NCI-H524 (cell line): ENCODE data around the gene ZYG11A.
A peak's percentile ranks its signal among the peaks of the same experiment; 100 is the strongest.
"Not testable (repeated sequence)": the region's sequence is repeated elsewhere in the genome, so short reads cannot be mapped to it uniquely, and the experiment has no call there.

Experiments used
- DNase-seq, 2 experiments: peaks; one replicate each; lab custom pipeline; 2025; lab: John Stamatoyannopoulos, UW

The ZYG11A gene

DNA sequence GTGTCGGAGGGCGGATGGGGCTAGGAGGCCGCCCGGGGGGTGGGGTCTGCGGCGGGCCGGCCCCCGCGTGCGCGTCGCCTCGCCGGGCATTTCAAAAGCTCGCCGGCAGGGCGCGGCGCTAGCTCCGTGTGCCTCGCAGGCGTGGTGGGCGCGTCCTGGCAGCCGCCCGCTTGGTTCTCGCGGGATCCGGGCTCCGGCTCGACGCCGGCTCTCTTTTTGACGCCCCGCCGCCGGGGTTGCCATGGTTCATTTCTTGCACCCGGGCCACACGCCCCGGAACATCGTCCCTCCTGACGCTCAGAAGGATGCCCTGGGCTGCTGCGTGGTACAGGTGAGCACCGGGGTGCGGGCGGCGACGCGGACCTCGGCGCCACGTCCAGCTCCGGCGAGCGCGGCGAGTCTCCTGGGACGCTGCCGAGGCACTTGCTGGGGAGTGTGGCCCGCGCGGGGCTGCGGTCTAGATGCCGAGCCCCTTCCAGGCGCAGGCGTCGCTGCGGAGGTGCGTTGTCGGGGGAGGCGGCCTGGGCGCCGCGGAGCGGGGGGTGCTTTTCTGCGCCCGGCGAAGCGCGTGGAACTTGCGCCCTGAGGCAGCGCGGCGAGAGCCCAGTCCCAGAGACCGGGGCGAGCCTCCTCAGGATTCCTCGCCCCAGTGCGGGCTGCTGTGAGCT lies at the start of gene ZYG11A:
ZYG11A (plus strand) TSS at position 118 of the 668 bp plus-strand sequence; CDS start at position 242, 124 bp downstream.
- peak; percentile 71 to 87 for DNase-seq

DNA sequence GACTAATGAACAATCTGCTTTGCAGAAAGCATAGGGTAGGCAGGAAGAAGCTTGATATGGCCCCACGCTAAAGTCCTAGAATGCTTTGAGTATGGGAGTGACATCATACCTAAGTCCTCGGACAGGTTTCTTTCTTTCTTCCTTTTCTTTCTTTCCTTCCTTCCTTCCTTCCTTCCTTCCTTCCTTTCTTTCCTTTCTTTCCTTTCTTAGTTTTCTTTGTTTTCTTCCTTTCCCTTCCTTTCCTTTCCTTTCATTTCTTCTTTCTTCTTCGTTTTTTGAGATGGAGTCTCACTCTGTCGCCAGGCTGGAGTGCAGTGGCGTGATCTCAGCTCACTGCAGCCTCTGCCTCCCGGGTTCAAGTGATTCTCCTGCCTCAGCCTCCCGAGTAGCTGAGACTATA lies 48.8 kb upstream of the ZYG11A start:
- DNase-seq: not testable (repeated sequence)

DNA sequence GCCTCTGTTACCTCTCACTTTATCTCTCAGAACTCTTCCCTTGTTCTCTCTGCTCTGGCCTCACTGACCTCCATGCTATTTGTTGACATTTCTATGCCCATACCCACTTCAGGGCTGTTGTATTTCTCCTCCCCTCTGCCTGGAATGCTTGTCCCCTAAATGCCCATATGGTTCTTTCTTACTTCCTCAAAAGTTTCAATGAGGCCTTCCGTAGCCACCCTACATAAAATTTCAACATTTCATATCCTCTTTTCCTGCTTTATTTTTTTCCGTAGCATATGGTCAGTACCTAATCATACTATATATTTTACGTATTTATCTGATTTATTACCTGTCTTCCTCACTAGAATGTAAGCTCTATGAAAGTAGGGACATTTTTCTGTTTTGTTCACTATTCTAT lies 47.1 kb upstream of the ZYG11A start:
- DNase-seq: no peak

DNA sequence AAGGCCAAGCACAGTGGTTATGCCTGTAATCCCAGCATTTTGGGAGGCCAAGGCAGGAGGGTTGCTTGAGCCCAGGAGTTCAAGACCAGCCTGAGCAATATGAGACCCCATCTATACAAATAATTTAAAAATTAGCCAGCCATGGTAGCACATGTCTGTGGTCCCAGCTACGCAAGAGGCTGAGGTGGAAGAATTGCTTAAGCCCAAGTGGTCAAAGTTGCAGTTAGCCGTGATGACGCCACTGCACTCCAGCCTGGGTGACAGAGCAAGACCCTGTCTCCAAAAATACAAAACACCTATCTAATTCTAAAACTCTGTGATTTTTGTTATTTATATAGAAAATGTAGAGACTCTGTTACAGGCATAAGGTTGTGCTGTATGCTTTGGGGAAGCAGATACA lies 44.2 kb upstream of the ZYG11A start:
- no peak for DNase-seq

DNA sequence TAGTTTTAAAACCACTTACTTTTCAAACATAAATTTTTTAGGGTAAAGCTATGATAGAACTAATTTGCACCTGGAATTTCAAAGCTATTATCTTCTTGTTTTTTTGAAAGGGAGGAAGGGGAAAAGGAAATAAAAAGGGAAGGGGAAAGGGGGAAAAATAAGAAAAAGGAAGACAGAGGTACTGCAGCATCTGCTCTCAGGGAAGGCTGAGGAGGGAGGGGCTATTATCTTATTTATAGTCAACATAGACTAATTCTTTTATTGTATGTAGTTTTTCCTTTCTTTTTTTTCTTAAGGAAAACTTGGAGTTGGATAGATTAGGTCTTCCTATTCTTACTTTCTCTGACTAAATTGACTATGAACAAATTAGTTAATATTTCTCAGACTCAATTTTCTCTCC lies 41.5 kb upstream of the ZYG11A start:
- DNase-seq: no peak

DNA sequence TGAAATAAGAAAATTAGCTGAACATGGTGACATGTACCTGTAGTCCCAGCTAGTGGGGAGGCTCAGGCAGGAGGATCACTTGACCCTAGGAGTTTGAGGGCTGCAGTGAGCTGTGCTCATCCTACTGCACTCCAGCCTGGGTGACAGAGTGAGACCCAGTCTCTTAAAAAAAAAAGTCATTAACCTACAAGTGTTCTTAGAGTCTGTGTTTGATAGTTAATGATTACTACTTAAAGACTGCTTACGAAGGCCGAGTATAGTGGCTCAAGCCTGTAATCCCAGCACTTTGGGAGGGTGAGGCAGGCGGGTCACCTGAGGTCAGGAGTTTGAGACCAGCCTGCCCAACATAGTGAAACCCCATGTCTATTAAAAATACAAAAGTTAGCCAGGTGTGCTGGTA lies 38.5 kb upstream of the ZYG11A start:
- not testable (repeated sequence) for DNase-seq

DNA sequence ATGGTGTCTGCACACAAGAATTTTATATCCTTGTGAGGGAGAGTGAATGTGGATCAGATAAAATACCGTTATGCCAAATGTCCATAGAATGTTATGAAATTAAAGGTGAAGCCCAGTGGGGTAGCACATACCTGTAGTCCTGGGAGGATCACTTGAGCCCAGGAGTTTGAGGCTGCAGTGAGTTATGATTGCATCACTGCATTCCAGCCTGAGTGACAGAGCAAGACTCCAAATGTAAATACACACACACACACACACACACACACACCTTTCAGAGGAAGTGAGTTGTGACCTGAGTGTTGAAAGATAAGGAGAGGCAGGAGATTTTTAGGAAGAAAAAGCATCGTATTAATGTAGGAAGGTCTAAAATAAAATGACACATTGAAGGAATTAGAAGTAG lies 28.1 kb upstream of the ZYG11A start:
- no peak for DNase-seq

DNA sequence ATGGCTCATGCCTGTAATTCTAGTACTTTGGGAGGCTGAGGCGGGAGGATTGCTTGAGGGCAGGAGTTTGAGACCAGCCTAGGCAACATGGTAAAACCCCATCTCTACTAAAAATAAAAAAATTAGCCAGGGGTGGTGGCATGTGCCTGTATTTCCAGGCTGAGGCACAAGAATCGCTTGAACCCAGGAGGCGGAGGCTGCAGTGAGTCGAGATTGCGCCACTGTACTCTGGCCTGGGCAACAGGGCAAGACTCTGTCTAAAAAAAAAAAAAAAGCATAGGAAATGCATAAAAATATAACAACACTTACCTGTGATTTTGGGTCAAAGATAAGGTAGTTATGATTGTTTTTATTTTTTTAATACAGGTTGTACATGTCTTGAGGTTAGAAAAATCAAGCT lies 21.7 kb upstream of the ZYG11A start:
- not testable (repeated sequence) for DNase-seq

DNA sequence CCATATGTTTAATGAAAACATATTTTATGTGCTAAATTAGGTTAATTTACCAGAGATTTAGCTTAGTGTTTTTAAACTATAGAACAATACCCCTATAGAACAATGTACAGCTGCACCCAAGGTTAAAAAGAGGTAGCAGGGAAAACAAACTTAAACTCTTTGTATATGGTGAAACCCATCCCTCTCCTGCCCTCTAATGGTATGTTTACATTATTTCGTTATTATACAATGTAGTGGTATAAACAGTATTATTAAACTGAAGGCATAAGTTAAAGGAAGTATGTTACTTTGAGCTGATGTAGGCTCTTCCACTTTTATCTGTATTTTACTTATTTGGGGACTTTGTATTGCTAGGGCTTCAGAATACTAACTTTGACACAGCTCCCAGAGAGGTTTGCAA lies 16.7 kb upstream of the ZYG11A start:
- peak in 1 of 2 experiments; percentile 23 for DNase-seq

DNA sequence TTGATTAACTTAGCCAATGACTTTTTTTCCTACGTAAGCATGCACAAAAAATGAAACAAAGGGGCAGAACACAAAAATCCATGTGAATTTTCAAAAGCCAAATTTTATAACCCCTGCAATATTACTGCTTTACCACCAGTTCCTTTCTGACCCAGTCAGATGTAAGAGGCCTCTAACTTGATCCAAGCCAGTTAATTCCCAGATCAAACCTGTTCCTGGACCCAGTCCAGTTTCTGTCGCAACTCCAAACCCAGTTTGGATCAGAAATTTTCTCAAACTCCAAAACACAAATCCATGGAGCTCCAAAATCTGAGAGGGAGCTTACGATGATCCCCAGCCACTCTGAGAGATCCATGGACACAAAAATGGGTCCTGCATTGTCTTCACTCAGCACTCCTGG lies 7.8 kb upstream of the ZYG11A start:
- no peak for DNase-seq

DNA sequence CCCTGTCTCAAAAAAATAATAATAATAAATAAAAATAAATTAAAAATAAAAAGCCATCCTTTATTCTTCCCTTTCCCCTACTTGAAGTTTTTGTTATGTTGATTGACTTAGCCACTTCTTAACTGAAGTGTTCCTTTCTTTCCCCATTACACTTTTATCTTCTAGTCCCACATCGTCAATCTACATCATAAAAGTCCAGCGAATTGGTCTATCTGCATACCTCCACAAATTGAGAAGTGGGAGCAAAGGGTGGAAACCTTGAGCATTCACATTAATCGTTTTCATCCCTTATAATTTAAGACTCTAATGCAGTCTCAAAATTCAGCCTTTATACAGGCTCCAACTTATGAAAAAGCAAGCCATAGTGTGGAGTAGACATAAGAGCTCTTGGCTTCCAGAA lies 6.5 kb upstream of the ZYG11A start:
- no peak for DNase-seq

DNA sequence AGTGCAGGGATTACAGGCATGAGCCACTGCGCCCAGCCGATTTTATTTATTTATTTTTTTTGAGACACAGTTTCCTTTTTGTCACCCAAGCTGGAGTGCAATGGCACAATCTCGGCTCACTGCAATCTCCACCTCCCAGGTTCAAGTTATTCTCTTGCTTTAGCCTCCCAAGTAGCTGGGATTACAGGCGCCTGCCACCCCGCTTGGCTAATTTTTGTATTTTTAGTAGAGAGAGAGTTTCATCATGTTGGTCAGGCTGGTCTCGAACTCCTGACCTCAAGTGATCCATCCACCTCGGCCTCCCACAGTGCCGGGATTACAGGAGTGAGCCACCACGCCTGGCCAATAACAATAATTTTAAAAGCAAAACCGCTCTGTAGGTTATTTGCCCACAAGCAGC lies 3.4 kb upstream of the ZYG11A start:
- not testable (repeated sequence) for DNase-seq

DNA sequence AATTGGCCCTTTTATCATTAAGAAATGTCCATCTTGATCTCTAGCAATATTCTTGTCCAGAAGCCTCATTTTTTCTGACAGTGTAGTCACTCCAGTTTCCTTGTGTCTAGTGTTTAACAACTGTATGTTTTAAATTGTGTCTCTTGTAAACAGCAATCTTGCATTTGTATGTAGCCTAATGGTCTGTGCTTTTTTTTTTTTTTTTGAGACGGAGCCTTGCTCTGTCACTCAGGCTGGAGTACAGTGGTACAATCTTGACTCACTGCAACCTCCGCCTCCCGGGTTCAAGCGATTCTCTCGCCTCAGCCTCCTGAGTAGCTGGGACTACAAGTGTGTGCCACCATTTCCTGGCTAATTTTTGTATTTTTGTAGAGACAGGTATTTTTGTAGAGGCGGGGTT lies 2.6 kb downstream of the ZYG11A start:
- not testable (repeated sequence) for DNase-seq

DNA sequence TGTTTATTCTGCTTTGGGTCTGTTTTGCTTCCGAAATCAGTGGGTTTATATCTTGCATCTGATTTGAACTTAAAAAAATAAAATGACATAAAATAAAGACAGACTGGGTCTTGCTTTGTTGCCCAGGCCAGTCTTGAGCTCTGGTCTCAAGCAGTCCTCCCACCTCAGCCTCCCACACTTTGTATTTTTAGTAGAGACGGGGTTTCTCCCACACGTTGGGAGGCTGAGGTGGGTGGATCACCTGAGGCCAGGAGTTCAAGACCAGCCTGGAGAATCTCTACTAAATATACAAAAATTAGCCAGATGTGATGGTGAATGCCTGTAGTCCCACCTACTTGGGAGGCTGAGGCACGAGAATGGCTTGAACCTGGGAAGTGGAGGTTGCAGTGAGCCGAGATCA lies 5.9 kb downstream of the ZYG11A start:
- DNase-seq: no peak

DNA sequence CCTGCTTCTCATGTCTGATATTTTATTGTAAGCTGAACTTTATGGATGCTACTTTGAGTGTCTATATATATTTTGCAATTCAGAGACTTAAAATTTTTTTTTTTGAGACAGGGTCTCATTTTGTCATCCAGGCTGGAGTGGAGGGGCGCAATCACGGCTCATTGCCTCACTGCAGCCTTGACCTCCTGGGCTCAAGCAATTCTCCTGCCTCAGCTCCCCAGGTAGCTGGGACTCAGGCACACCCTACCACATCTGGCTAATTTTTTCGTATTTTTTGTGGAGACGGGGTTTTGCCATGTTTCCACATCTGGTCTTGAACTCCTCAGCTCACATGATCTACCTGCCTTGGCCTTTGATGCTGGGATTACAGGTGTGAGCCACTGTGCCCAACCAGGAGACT lies 8.4 kb downstream of the ZYG11A start:
- no peak for DNase-seq

DNA sequence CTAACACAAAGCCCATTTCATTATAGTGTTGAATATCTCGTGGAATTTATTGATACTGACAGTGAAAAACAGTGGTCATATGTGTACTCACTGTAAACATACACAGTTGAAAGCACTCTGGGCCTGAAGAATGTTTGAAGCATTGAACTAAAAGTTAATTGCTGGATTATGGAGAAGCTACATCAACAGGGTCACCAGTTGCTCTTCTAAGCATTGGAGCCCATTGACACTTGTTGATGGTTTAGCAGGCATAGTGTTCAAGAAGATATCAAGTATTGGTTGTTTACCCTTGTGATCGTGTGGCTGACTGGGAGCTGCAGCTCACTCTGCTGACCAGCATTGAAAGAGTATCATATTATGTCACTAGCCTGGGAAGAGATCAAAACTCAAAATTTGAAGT lies 10.3 kb downstream of the ZYG11A start:
- DNase-seq: no peak

DNA sequence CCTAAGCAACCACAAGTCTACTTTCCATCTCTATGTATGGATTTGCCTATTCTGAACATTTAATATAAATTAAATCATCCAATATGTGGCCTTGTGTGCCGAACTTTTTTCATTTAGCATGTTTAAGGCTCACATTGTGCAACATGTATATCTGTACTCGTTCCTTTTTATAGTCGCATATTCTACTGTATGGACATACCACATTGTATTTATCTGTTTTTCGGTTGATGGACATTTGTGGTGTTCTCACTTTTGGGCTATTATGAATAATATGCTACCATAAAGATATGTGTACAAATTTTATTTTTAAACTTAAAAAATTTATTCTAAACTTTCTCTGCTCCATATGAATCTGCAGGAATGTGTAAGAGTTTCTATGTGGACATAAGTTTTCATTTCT lies 13.0 kb downstream of the ZYG11A start:
- DNase-seq: no peak

DNA sequence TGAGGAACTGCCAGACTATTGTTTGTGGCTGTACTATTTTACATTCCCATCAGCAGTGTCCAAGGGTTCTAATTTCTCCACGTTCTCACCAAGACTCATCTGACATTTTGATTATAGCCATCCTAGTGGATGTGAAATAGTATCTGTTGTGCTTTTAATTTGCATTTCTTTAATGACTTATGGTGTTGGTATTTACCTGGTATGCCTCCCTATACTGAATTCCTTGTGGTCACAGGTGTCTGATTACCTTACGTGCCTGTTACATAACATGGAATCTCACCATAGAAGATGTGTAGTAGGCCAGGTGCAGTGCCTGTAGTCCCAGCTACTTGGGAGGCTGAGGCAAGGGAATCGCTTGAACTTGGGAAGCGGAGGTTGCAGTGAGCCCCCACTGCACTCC lies 13.5 kb downstream of the ZYG11A start:
- no peak for DNase-seq

DNA sequence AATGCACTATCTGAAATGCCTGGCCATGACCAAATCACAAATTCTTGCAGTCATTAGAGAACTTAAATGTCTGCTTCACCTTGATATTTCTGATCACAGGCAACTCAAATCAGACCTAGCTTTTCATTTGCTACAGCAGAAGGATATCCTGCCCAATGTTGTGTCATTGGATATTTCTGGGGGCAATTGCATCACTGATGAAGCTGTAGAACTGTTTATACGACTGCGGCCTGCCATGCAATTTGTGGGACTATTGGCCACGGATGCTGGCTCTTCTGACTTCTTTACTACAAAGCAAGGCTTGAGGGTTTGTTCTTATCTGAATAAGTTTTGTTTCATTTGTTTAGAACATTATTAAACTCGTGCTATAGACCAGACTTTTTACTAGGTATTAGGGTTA lies 14.9 kb downstream of the ZYG11A start:
- DNase-seq: no peak

DNA sequence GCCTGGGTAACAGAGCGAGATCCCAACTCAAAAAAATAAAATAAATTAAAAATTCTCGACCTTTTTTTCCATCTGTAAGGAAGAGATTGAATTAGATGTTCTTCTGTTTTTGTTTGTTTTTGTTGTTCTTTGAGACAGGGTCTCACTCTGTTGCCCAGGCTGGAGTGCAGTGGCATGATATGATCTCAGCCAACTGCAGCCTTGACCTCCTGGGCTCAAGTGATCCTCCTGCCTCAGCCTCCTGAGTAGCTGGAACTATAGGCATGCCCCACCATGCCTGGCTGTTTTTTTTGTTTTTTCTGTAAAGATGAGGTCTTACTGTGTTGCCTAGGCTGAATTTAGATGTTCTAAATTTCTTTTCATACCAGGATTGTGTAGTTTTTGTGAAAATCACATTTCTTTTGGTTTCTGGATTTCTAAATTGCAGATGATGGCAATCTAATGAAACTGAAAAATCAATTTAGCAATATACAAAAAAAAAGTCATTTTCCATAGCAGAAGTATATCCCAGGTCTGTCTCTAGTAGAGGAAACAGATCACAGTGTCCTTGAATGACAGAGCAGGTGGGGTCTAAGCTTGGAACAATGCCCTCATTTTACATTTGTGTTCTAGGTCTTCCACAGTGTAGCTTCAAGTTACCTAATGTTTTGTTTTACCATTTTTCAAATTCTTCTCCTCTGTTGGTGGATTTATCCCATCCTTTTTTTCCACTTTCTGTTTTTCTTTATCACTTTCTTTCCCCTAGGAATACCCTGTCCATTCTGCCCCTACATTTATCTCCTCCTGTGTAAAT lies 20.3 kb downstream of the ZYG11A start:
- no peak for DNase-seq

DNA sequence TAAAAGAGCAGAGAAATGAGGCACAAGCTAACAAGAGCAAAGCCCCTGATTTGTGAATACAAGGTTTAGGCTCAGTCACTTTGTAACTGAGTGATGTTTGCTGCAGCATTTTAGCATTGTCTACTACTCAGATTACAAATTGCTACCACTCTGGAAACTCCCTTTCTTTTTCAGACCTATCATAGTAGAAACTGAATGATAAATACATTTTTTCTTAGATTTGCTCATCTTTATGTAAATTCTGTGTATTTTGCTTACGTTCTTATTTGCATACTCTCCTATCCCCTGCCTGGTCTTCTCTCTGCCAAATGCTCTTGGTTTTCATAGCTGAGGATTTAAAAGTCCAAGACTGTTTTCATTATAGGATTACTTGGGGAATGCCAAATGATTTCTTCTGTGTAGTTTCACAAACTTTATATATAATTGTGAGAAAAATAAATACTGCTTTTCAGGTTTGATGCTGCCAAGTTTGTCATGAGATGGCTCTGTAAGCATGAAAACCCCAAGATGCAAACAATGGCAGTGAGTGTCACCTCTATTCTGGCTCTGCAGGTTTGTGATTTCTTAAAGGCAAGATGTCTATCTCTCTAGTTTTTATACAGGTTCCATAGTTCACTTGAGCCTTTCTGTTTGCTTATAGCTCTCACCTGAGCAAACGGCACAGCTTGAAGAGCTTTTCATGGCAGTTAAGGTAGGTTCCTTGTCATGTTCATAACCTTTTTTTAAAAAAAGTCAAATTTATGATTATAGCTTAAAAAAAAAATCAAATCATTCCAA lies 24.7 kb downstream of the ZYG11A start:
- DNase-seq: no peak

DNA sequence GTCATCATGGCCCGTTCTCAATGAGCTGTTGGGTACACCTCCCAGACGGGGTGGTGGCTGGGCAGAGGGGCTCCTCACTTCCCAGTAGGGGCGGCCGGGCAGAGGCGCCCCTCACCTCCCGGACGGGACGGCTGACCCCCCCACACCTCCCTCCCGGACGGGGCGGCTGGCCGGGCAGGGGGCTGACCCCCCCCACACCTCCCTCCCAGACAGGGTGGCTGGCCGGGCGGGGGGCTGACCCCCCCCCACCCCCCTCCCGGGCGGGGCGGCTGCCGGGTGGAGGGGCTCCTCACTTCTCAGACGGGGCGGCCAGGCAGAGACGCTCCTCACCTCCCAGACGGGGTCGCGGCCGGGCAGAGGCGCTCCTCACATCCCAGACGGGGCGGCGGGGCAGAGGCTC lies 27.2 kb downstream of the ZYG11A start:
- not testable (repeated sequence) for DNase-seq

DNA sequence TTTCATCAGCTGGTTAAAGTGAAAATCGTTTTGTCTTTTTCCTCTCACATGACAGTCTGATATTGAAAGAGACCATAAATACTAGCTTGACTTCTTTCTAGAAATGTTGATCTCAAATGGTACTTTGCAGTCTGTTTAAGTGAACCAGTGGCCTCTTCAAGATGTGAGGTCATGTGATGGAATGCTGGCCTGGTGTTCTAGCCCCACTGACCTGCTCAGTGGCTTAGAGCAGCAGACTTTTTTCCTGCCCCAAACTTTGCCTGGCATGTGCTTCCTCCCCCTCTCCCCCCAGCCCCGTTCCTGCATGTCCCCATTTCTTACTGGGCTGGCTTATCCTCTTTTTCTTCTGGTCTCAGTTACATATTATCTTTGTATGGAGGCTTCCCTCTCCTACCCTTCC lies 34.3 kb downstream of the ZYG11A start:
- DNase-seq: no peak
